ENCODE data around the gene ZFAND6.

ZFAND6 gene

GRCh38 chr15:80156176-80156720 is 96.8 kb downstream of the ZFAND6 start:
- no peak for DNase-seq (ENCODE audit: low spot score)
- no peaks in the 10 kb centered on the region for H3K9me3 ChIP-seq (ENCODE audit: severe bottlenecking)
- H3K4me3 ChIP-seq (ENCODE audit: severe bottlenecking), result no peak overlapping the region
- H3K36me3 ChIP-seq (ENCODE audit: low read depth), result peaks cover 6% of the 10 kb centered on the region
- no peaks in the 10 kb centered on the region for H3K27me3 ChIP-seq (ENCODE audit: insufficient read depth, poor library complexity, severe bottlenecking)
- no peak overlapping the region for H3K27ac ChIP-seq (ENCODE audit: poor library complexity, severe bottlenecking)
- peaks cover 10% of the 10 kb centered on the region for H3K4me1 ChIP-seq (ENCODE audit: insufficient read depth, poor library complexity, severe bottlenecking)
- TF ChIP-seq CTCF (IDR thresholded peaks at IDR 0.05; ENCODE audit: poor library complexity, severe bottlenecking), result no peak
- ATAC-seq (ENCODE audit: low read depth), result no peak

- Histone ChIP-seq H3K27me3 (ENCODE audit: insufficient read depth, poor library complexity, severe bottlenecking) (no peaks in the 10 kb centered on the region), H3K9me3 (ENCODE audit: severe bottlenecking) (no peaks in the 10 kb centered on the region), H3K27ac (ENCODE audit: poor library complexity, severe bottlenecking) (no peak overlapping the region), H3K36me3 (ENCODE audit: low read depth) (peaks cover 16% of the 10 kb centered on the region), H3K4me1 (ENCODE audit: insufficient read depth, poor library complexity, severe bottlenecking) (peaks cover 10% of the 10 kb centered on the region), H3K4me3 (ENCODE audit: severe bottlenecking) (no peak overlapping the region)
- peak; percentile 35 for DNase-seq (ENCODE audit: low spot score)
- no peak for ATAC-seq (ENCODE audit: low read depth)
- no peak for TF ChIP-seq CTCF (IDR thresholded peaks at IDR 0.05; ENCODE audit: poor library complexity, severe bottlenecking)
These were observed 97.7 kb downstream of the ZFAND6 start for GRCh38 chr15:80157215-80157614.

- Histone ChIP-seq H3K27me3 (ENCODE audit: insufficient read depth, poor library complexity, severe bottlenecking) (no peaks in the 10 kb centered on the region), H3K36me3 (ENCODE audit: low read depth) (peaks cover 25% of the 10 kb centered on the region), H3K9me3 (ENCODE audit: severe bottlenecking) (no peaks in the 10 kb centered on the region), H3K4me1 (ENCODE audit: insufficient read depth, poor library complexity, severe bottlenecking) (peaks cover 10% of the 10 kb centered on the region), H3K27ac (ENCODE audit: poor library complexity, severe bottlenecking) (no peak overlapping the region), H3K4me3 (ENCODE audit: severe bottlenecking) (no peak overlapping the region)
- ATAC-seq (ENCODE audit: low read depth), result no peak
- peak; percentile 52 for DNase-seq (ENCODE audit: low spot score)
- TF ChIP-seq CTCF (IDR thresholded peaks at IDR 0.05; ENCODE audit: poor library complexity, severe bottlenecking), result no peak
These were observed 99.8 kb downstream of the ZFAND6 start for GRCh38 chr15:80159301-80159700.

- Histone ChIP-seq H3K4me3 (ENCODE audit: severe bottlenecking) (no peak overlapping the region), H3K9me3 (ENCODE audit: severe bottlenecking) (no peaks in the 10 kb centered on the region), H3K4me1 (ENCODE audit: insufficient read depth, poor library complexity, severe bottlenecking) (peaks cover 10% of the 10 kb centered on the region), H3K36me3 (ENCODE audit: low read depth) (peaks cover 32% of the 10 kb centered on the region), H3K27me3 (ENCODE audit: insufficient read depth, poor library complexity, severe bottlenecking) (no peaks in the 10 kb centered on the region), H3K27ac (ENCODE audit: poor library complexity, severe bottlenecking) (peak overlapping the region; percentile 54)
- TF ChIP-seq CTCF (IDR thresholded peaks at IDR 0.05; ENCODE audit: poor library complexity, severe bottlenecking), result no peak
- peak; percentile 51 for DNase-seq (ENCODE audit: low spot score)
- no peak for ATAC-seq (ENCODE audit: low read depth)
These were observed 100.5 kb downstream of the ZFAND6 start for GRCh38 chr15:80159811-80160569.
